NT2/D1 (cell line): ENCODE data around the gene ABHD6.

Experiments used
- SUZ12 ChIP-seq: IDR thresholded peaks from 2 replicates; pipeline ENCODE4 v1.6.1; 2011; ENCODE audit not compliant: insufficient read length, insufficient read depth; ENCODE audit errors: extremely low read depth
- YY1 ChIP-seq: IDR thresholded peaks from 2 replicates; pipeline ENCODE4 v1.6.1; 2011; ENCODE audit not compliant: insufficient read length, insufficient read depth
- ZNF274 ChIP-seq: IDR thresholded peaks from 2 replicates; pipeline ENCODE4 v1.6.1; 2011; ENCODE audit warnings: mild to moderate bottlenecking, low read depth, low read length

- TF ChIP-seq YY1 (no peak), ZNF274 (no peak), SUZ12 (no peak)
Measured at GRCh38 chr3:58222161-58222724, 15.3 kb upstream of the ABHD6 start.
